ENCODE results near the gene CENPE.

CENPE gene

DNA sequence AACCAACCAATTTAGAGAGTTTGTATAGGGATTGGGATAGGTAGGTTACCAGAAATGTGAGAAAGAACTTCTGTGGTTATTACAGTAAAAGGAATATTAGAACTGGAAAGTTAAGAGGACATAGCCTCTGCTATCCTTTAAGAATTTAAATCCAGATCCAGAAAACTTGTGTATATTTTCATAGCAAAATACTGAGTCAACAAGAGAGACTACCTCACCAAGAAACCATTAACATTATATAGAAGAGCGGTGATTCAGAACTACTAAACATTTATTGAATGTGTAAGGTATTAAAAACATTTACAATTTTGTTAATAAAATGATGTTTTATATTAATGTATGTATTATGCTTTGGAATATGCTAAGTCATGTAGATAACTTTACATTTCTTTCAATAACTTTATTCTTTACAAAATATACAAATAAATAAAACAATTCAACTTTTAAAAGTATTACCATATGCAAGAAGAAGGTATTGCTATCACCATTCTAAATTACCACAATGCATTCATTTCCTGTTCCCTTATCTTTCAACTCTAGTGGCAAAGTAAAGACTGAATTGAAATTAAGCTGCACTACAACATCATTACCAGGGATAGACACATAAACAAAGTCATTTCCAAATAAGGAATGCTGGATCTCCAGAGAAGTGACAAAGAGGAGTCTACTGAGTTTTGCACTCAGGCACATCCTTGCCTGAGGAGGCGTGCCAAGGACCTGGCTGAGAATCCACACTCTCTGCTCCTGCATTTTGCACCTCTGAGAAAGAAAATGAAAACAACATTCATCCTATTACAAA, 92.4 kb downstream of the CENPE start:
- no peak for DNase-seq (ENCODE audit: extremely low read depth, low read depth)
- TF ChIP-seq, protein P1, sequence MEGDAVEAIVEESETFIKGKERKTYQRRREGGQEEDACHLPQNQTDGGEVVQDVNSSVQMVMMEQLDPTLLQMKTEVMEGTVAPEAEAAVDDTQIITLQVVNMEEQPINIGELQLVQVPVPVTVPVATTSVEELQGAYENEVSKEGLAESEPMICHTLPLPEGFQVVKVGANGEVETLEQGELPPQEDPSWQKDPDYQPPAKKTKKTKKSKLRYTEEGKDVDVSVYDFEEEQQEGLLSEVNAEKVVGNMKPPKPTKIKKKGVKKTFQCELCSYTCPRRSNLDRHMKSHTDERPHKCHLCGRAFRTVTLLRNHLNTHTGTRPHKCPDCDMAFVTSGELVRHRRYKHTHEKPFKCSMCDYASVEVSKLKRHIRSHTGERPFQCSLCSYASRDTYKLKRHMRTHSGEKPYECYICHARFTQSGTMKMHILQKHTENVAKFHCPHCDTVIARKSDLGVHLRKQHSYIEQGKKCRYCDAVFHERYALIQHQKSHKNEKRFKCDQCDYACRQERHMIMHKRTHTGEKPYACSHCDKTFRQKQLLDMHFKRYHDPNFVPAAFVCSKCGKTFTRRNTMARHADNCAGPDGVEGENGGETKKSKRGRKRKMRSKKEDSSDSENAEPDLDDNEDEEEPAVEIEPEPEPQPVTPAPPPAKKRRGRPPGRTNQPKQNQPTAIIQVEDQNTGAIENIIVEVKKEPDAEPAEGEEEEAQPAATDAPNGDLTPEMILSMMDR (IDR thresholded peaks at IDR 0.05; ENCODE audit: low read depth, low read length, missing control alignments): no peak
- no peak overlapping the region for H3K4me3 ChIP-seq (replicated peaks; ENCODE audit: low read depth, low read length)

DNA sequence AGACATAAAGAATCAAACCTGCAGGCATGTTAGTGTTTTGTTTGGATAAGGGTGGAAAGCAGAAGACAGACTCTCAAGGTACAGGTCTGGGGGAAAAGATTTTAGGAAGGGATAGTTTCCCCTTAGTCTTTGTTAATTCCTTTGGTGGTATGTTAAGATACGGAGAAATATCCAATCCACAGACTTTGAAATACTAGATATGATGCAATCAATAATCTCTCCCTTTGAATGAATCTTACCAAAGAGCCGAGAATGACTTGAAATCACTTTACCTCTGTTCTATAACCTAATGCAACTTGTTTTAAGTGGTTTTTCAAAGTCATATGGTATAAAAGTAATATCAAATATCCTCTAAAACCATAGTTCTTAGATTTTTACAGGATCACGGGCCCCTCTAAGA, 93.3 kb downstream of the CENPE start:
- no peak for DNase-seq (ENCODE audit: extremely low read depth, low read depth)
- no peak overlapping the region for H3K4me3 ChIP-seq (replicated peaks; ENCODE audit: low read depth, low read length)
- TF ChIP-seq, protein P1 (IDR thresholded peaks at IDR 0.05; ENCODE audit: low read depth, low read length, missing control alignments): no peak

DNA sequence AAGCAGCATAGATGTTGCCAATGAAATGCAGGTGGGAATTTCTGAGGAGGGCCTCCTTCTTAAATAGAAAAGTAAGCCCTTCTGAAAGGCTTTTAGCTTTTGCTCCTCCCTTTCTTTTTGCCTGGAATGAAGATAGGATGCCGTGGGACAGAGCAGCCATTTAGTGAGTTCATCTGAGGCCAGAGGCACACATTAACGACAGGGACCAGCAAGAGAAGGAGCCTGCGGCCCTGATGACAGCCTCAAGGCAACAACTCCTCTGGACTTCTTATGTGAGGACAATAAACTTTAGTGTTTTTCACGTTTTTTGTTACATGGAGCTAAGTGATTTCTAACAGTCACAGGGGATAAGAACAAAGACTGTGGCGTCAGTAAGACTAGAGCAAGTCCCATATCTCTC, 97.5 kb downstream of the CENPE start:
- TF ChIP-seq, protein P1 (IDR thresholded peaks at IDR 0.05; ENCODE audit: low read depth, low read length, missing control alignments): no peak
- H3K4me3 ChIP-seq (replicated peaks; ENCODE audit: low read depth, low read length): no peak overlapping the region
- DNase-seq (ENCODE audit: extremely low read depth, low read depth): no peak

DNA sequence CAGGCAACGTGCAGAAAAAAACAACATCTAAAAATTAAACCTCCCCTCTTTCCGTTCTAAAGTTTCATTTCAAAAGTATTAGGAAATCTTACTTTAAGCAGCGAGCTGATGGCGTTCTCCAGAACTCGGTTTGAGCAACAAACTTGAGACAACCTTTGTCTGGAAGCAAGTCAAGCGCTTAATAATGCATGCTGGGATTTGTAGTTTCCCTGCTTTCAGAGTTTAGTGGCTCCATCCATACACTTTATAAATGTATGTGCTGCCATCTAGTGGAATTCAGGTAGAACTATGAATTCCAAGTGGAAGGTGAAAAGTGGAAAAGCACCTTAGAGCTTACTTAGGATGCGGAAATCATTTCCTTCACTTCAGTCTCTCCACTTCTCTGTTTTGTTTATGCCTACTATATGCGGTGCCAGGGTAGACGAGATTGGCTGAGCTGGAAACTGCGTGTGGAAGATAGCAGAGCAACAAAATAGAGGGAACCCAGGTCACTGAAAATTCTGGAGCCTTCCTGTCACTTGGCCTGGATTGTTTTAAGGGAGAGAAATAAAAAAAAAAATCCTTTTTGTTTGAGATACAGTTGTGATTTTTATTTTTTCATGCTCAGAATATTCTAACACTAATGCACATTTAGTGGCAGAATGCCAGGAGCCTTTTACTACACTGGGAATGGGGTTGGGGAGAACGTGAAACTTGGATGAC, 98.3 kb downstream of the CENPE start, which contains the start of gene BDH2:
Gene BDH2, minus strand, starts transcription at position 144 of the 702 bp plus-strand sequence. CDS start 3,580 bp downstream, outside the sequence.
- TF ChIP-seq, protein P1 (IDR thresholded peaks at IDR 0.05; ENCODE audit: low read depth, low read length, missing control alignments): peak; percentile 52
- H3K4me3 ChIP-seq (replicated peaks; ENCODE audit: low read depth, low read length): peak within 1 kb of the TSS; percentile 51
- peak; percentile 88 for DNase-seq (ENCODE audit: extremely low read depth, low read depth)

DNA sequence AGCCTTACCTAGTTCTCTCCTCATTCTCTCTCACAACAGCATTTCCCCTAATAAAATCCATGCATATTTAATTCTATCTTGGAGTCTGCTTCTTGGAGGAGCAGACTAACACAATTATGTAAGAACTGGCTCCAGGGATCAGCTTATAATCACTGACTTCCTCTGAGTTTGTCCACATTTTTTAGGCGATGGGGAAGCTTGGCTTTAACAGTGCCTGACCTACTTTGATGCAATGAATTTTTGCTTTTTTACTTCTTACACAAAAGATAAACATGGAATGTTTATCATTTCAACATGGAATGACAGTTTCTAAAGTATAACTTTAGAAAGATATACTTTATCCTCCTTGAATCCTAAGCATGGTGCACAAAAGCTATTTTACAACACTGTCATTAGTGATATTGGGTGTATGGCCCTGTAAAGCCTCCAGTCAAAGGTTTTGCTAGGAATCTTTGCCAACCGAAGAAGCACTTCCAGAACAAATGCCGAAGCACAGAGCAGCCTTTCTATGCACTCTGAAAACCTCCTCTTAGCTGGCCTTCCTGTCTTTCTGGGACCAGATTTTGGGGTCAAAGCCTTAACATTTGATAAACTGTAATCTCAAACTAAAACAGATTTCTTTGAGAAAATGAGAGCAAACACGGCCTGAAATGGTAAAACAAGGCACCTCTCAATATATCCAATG, 99.2 kb downstream of the CENPE start:
- H3K4me3 ChIP-seq (replicated peaks; ENCODE audit: low read depth, low read length): peak overlapping the region; percentile 51
- TF ChIP-seq, protein P1 (IDR thresholded peaks at IDR 0.05; ENCODE audit: low read depth, low read length, missing control alignments): no peak
- DNase-seq (ENCODE audit: extremely low read depth, low read depth): no peak

DNA sequence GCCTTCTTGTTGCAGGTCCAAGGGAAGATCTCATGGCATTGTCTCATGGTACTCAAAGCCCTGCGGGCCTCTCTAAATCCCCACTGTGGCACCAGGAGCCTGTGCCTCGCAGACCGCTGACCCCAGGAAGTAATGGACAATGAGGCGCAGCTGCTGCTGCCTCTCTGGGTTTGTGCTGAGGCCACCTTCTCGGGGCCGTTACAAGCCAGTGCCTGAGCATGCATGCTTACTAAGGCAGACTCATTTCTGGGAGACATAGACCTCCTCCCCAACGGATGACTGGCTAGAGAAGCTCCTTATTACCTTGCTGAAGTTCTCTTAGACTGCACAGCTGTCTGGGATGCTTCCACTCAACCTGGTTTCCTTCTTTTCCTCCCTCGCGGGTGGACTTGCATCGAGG, 99.8 kb downstream of the CENPE start:
- peak overlapping the region; percentile 51 for H3K4me3 ChIP-seq (replicated peaks; ENCODE audit: low read depth, low read length)
- no peak for DNase-seq (ENCODE audit: extremely low read depth, low read depth)
- TF ChIP-seq, protein P1 (IDR thresholded peaks at IDR 0.05; ENCODE audit: low read depth, low read length, missing control alignments): no peak
